Measurements from ENCODE around the gene IFI16.
"Not testable (repeated sequence)": the region's sequence is repeated elsewhere in the genome, so short reads cannot be mapped to it uniquely, and the experiment has no call there.

The IFI16 gene

DNA sequence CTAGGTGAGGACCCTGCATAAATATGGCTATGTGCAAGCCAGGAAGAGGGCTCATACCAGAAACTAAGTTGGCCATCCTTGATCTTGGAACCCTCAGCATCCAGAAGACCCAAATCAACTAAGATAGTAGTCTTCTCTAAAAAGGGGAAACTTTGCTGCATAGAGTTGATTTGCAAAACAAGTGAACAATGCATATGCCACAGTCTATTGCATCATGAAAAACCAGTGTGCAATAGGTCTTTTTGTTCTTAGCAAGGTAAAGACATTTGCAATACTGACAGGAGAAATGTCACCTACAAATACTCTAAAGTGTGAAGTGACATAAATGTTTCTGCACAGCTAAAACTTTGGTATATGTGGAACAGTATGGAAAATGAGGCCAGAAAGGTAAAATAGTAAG lies 2.0 kb upstream of the IFI16 start:
- no peak for DNase-seq (ENCODE audit: low read depth)

- DNase-seq (ENCODE audit: low read depth): no peak
Measured at GRCh38 chr1:159008744-159009188, 941 bp upstream of the IFI16 start.

- no peak for DNase-seq (ENCODE audit: low read depth)
Measured at GRCh38 chr1:159009287-159009686, 420 bp upstream of the IFI16 start.

- DNase-seq (ENCODE audit: low read depth): no peak
Measured at GRCh38 chr1:159010391-159010790, 684 bp downstream of the IFI16 start.

DNA sequence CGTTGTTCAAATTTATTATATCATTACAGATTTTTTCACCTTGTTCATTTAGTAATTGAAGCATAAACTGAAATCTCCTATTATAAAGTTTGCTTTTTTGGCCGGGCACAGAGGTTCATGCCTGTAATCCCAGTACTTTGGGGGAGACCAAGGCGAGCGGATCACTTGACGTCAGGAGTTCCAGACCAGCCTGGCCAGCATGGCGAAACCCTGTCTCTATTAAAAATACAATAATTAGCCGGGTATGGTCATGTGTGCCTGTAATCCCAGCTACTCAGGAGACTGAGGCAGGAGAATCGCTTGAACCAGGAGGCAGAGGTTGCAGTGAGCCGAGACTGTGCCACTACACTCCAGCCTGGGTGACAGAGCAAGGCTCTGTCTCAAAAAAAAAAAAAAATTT lies 1.3 kb downstream of the IFI16 start:
- not testable (repeated sequence) for DNase-seq (ENCODE audit: low read depth)

DNA sequence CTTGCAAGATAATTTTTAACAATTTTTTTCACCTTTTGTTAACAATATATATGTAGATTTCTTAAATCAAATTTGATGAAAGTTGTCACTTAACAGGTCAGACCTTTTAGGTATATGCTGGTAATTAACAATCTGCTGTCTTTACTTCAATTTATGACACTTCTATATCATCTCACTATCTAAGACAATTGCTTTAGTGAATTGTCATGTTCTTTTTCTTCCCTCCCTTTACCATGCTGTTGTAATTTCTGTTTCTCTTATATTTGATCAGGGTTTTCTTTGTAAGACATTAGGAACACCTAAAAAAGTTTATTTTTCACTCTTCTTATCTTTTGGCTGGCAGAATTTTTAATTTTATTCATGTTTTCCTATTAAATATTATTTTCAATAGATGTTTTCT lies 2.0 kb downstream of the IFI16 start:
- DNase-seq (ENCODE audit: low read depth): no peak

GRCh38 chr1:159012495-159012894 lies 2.8 kb downstream of the IFI16 start:
- DNase-seq (ENCODE audit: low read depth): no peak

GRCh38 chr1:159014003-159014571 lies 4.4 kb downstream of the IFI16 start:
- no peak for DNase-seq (ENCODE audit: low read depth)

DNA sequence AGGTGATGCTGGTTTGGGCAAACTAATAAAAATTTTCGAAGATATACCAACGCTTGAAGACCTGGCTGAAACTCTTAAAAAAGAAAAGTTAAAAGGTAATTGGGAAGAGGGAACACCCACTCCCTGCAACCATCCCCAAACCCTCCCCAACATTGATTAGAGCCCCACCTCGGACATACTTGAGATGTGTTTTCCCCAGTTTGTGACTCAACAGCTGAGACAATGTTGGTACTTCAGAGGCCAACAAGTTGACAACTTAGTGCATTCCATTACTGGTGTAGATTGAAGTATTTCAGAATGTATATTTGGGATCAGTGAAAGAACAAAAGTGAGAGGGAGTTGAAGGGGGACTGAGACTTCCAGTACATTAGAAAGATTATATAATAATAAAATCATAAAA lies 5.1 kb downstream of the IFI16 start:
- DNase-seq (ENCODE audit: low read depth): no peak

DNA sequence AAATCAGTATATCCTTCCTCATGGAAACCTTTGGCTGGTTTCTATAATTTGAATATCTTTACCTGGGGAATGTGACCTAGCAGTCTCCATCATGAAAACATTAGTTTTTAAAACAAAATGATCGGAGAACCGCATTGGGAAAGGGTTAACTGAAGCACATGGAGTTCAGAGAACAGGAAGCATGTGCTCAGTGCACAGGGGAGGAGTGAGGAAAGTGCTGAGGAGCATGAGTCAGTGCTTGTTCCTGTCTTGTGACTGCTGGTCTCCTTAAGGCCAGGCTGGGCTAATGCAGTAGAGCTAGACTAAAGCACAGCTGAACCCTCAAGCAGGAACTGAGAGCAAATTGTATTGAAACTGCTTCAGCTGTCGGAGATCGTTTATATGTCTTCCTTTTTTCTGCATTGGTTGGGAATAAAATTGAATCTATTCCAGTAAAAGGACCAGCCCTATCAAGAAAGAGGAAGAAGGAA lies 5.8 kb downstream of the IFI16 start:
- DNase-seq (ENCODE audit: low read depth): peak; percentile 89

GRCh38 chr1:159023723-159024122 lies 14.0 kb downstream of the IFI16 start:
- no peak for DNase-seq (ENCODE audit: low read depth)

DNA sequence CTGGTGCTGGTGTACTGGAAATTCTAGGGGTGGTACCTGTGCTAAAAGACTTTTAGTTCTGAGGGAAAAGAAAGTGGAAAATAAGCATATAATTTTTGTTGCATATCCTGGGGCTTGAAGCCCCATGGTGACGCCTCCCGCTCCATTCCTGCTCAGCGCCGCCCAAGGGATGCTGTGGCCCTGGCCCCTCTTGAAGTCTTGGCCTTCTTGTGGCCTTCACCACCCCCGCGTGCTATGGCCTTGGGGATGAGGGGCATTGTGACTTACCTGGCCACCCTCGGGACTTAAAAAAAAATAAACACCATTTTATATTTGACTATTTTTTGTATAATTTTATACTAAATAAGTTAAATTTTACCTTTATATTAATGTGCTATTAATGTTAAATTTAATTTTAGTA lies 15.3 kb downstream of the IFI16 start:
- no peak for DNase-seq (ENCODE audit: low read depth)

DNA sequence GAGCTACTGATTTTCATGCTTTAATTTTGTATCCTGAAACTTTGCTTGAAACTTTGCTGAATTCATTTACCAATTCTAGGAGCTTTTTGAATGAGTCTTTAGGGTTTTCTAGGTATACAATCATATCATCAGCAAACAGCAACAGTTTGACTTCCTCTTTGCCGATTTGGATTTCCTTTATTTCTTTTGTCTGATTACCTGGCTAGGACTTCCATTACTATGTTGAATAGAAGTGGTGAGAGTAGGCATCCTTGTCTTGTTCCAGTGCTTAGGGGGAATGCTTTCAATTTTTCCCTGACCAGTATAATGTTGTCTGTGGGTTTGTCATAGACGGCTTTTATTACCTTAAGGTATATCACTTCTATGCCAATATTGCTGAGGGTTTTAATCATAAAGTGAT lies 17.1 kb downstream of the IFI16 start:
- DNase-seq (ENCODE audit: low read depth): not testable (repeated sequence)

DNA sequence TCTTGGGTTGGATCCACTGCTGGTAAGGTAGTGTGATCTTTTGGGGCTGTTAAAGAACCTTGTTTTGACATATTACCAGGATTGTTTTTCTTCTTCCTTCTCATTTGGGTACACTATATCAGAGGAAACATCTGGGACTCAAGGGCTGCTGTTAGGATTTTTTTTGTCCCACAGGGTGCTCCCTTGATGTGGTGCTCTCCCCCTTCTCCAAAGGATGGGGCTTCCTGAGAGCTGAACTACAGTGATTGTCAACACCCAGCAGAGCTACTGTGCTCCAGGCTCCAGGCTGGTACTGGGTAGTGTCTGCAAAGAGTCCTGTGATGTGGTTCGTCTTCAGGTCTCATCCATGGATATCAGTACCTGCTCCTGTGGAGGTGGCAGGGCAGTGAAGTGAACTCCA lies 20.6 kb downstream of the IFI16 start:
- no peak for DNase-seq (ENCODE audit: low read depth)

DNA sequence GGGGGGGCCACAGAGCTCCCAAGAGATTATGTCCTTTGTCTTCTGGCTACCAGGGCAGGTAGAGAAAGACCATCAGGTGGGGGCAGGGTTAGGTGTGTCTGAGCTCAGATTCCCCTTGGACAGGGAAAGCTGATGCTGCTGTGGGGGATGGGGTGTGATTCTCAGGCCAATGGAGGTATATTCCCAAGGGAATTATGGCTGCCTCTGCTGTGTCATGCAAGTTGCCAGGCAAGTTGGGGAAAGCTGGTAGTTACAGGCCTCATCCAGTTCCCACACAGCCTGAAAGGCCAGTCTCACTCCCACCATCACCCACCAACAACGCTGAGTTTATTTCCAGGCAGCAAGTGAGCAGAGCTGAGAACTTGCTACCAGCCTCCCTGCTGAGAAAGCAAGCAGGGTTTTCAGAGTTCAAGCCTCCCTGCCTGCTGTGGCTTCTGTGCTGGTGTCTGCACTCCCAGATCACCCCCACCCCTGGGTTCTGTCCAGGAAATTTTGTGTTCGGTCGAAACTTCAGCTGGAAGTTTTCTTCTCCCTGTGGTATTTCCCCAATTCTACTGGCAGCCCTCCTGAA lies 21.3 kb downstream of the IFI16 start:
- no peak for DNase-seq (ENCODE audit: low read depth)

- peak; percentile 49 for DNase-seq (ENCODE audit: low read depth)
Measured at GRCh38 chr1:159040206-159040605, 30.5 kb downstream of the IFI16 start.

GRCh38 chr1:159040893-159041724 lies 31.4 kb downstream of the IFI16 start:
- DNase-seq (ENCODE audit: low read depth): no peak

GRCh38 chr1:159046486-159046885 lies 36.8 kb downstream of the IFI16 start:
- DNase-seq (ENCODE audit: low read depth): not testable (repeated sequence)

DNA sequence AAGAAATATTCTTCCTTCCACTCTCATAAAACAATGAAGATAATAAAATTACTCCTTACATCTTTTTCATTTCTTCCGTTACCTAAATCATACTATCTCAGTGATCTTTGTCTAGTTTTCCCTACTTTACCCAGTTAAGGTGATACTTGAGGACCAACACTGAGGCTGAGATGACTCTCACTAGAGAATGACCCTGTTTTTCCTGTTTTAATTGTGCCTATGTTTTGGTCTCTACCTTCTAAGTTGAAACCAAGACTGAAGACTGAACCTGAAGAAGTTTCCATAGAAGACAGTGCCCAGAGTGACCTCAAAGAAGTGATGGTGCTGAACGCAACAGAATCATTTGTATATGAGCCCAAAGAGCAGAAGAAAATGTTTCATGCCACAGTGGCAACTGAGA lies 41.7 kb downstream of the IFI16 start:
- no peak for DNase-seq (ENCODE audit: low read depth)

DNA sequence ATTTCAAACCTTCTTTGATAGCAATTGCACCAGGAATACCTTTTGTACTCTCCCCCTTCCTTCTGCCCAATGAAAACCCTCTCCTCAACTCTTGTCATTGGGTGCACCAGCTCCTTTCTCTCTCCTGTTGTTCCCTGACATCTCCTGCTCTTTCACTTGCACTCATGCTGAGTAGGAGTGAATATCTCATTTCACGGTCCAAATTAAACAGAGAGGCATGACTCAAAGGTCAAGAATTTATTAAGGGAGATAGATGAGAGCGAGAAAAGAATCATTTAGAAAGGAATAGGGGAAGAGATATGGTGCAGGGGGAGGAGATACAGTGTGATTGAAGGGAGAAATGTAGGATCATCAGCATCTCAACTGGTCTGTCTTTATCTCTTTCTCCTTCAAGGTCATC lies 44.7 kb downstream of the IFI16 start:
- DNase-seq (ENCODE audit: low read depth): no peak

DNA sequence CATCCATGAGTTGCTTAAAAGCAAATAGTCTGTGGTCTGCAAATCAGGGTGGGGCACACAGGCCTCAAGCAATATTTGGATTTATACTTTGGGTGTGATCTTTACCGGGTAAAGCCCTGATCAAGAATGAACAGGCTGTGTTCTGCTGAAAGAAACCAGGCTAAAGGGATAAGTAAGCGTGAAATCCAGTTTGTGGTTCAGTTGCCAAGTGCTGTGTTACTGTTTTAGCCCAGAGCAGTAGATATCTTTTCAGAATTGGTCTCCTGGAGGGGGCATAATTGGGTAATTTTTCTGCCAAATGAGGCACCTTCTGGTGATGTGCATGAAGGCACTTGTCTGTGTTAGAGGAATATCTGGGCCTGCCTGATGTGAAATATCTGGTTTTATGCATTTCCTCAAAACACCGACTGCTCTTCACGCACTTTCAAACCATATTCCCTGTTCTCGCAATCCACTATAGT lies 45.5 kb downstream of the IFI16 start:
- DNase-seq (ENCODE audit: low read depth): no peak

DNA sequence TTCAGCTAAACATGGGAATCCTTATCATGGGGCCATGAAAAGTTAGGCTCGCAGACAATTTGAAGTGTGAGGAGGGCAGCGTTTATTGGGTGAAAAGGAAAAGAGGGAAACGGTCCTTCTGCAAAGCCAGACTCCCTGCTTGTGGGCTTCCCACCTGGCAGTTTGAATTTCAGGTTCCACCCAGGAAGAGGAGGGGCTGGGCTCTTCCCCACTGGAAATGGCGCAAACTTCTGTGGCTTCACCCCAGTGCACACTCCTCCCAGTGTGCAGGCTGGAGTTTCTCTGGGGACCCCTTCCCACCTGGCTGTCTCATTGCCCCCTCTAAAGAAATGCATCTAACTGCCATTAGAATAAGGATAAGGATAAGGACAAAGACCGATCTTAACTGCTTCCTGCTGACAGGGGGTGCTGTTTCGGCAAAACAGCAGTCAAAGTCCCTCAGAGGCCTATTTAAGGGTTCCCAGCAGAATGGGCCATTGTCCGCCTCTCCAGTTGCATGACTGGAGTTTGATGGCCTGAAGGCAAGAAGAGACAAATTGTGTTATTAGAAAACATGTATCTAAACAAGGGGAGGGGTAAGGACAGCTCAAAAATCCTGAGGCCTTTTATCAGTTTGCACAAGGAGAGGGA lies 46.5 kb downstream of the IFI16 start:
- DNase-seq (ENCODE audit: low read depth): no peak

- DNase-seq (ENCODE audit: low read depth): no peak
Measured at GRCh38 chr1:159058751-159059150, 49.0 kb downstream of the IFI16 start.

Data from HS-5 (cell line).